T-helper 9 cell (primary cell): ENCODE results near the gene KANSL3.
"Not testable (repeated sequence)": the region's sequence is repeated elsewhere in the genome, so short reads cannot be mapped to it uniquely, and the experiment has no call there.

Experiments used
- DNase-seq: peaks from one replicate; pipeline ENCODE4 v3.0.0-alpha.2; 2020
- total RNA-seq, 2 donors: gene quantifications; one replicate each; lab custom pipeline; 2026; lab: John Stamatoyannopoulos, UW

KANSL3 gene
- 120 to 135 reads per million in 2 donors for total RNA-seq

DNA sequence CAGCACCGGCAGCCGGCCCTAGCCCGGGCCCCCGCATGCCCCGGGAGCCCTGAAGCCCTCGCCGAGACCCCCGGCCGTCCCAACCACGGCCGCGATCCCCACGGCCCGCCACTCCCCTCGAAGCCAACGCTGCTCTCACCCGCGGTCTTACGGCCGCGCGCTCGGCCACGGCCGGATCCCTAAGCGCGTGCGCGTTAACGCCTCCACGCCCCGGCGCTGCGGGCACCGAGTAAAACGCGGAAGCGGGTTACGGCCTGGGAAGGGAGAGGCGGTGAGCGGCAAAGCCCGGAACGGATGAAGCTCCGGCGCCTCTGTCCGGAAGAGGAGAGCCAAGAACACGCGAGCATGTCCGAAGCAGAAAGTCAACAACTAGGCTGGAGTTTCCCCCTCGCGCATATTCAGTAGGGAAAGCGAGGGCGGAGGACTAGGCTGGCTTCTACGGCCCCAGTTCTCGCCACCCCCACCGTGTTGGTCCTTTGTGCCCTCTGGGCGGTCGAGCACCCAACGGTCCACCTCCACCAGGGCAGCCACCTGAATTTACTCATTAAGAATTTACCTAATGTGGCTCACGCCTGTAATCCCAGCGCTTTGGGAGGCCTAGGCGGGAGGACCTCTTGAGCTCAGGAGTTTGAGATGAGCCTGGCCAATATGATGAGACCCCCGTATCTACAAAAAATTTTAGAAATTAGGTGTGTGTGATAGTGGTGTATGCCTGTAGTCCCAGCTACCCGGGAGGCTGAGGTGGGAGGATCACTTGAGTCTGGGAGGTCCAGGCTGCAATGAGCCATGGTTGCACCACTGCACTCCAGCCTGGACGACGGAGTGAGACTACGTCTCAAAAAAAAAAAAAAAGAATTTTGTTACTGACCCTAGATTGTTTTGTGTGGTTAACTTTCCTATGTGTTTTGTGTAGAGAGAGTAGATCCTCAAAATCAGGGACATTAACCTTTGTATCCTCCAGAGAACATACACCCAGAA lies at the start of gene KANSL3:
KANSL3 (minus strand) TSS at position 169 of the 978 bp plus-strand sequence. CDS start 1,177 bp downstream, outside the sequence.
- peak; percentile 84 for DNase-seq

DNA sequence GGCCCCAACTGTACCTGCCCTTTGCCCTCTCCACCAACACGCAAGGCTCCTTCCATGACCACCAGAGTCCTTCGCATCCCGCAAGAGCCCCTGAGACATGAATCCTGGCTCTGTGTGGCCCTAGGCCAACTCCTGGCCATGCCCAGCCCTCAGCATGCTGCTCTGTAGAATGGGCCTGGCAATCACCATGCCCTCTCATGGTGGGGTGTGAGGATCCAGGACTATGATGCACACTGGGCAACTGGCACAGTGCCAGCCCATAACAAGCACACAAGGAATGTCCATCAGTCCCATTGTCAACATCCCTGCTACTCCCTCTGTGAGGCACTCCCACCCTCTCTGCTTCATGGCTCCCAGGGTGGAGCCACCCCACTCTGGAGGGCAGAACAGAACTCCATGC lies 49.2 kb upstream of the KANSL3 start:
- no peak for DNase-seq

DNA sequence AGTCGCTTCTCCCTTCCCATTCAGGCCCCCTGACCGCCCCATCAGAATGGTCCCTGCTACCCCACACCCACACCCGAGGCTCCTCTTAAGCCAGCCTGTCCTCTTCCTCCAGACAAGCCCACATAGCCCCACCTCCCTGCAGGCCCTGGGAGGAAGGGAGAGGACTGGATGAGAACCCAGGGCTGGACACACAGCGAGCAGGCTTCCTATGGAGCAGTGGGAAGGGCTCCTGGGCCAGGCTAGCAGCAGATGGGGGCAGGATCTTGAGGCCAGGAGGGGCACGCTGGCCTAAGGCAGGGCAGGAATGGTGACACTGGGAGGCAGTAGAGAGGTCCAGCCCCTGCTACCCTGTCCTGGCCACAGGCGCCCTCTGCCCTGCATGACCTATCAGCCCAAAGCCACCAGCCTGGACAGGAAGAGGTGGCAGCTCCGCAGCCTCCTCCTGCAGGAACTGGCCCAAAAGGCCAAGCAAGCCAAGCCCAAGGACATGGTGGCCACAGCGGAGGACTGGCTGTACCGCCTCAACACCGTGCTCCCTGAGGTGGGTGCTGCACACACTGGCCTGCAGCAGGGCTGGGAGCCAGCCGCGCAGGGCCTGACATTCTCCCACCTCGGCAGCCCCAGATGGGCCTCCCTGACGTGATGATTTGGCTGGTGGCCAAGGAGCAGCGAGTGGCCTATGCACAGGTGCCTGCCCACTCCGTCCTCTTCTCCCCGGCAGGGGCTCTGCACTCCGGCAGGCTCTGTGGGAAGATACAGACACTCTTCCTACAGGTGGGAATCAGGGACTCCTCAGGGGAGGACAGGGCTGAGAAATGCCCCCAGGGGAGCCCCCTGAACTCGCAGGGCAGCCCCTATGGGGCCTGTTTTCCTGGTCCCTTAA lies 47.7 kb upstream of the KANSL3 start:
- DNase-seq = no peak

DNA sequence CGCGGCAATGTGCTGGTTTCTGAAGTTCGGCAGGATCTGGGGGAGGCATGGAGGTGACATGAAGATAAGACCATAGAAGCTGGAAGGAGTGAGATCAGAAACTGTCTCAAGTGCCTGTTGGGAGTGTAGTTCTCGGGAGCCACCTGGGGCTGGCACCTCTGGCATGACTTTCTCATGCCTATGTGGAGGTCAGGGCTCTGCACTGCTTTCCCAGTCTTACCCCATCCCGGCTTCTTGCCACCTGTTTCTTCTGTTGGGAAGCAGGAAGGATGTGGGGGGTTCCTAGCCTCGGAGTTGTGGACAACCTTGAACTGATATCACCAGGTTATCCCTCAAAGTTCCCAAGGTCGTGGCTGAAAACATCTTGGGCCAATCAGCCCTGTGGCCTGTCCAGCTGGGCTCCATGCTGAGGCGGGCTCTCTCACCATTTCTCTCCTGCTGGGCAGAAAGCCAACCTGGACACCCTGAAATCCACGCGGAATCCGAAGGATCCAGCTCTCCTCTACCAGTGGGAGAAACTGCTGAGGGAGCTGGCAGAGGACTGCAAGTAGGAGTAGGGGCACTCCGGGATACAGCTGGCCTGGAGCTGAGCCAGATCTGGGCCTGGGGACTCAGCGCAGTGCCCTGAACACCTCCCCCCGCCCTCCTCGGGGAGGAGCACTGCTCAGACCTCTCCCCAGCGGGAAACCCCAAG lies 46.9 kb upstream of the KANSL3 start:
- DNase-seq = no peak

DNA sequence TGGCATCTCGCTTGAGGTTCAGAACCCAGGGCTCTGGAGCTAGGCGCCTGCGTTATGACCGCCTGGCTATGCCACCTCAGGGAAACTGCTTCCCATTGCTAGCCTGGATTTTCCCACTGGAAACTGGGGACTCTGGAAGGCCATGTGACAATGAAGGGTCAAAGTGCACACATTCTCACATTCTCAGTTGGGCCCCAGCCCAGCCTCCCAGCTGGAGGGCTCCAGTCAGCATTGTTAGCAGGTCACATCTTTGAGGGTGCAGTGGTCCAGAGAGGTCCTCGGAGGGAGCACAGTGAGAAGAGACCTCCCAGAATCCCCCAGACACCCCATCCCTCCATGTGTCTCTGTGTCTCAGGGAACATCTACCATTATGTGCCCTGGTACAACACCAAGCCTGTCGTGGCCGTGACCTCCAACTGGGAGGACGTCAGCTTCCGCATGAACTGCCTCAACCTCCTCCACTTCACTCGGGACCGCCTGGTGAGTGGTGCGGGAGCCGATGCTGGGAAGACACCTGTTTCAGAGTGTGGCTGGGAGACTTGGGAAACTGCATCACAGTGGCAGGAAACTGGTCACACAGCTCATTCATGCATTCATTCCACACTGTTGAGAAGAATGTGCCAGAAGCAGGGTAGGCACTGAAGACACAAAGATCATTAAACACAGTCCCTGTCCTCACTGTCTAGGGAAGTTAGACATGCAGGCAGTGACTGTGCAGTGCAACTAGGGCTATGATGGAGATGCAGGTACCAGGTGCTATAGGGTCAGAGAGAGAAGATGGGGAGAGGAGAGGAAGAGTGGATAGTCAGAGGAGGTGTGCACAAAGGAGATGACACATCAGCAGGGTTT lies 46.1 kb upstream of the KANSL3 start:
- DNase-seq = no peak

DNA sequence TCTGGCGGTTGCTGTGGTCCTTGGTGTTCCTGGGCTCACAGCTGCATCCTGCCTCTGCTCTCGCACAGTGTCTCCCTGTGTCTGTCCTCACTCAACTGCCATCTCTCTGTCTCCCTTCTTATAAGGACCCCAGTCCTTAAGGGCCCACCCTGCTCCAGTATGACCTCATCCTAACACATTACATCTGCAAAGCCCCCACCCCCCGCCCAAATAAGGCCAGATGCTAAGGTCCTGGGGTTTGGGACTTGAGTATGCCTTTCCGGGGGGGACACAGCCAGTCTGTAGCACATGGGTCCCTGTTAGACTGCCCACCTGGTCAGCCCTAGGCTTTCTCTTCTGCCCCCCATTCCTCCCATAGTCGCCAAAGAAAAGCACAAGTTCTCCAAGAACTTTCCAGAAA lies 45.2 kb upstream of the KANSL3 start:
- DNase-seq = no peak

DNA sequence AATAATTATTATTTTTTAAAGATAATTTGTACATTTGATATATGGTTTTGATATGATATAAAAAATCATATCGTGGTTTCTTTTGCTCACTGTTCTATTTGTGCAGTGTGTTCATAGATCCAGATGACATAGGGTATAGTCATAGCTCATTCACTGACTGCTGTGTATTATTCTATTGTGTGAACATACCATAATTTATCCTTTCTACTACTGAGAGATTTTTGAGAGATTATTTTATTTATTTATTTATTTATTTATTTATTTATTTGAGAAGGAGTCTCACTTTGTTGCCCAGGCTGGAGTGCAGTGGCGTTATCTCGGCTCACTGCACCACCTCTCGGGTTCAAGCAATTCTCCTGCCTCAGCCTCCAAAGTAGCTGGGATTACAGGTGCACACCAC lies 43.4 kb upstream of the KANSL3 start:
- DNase-seq = no peak

DNA sequence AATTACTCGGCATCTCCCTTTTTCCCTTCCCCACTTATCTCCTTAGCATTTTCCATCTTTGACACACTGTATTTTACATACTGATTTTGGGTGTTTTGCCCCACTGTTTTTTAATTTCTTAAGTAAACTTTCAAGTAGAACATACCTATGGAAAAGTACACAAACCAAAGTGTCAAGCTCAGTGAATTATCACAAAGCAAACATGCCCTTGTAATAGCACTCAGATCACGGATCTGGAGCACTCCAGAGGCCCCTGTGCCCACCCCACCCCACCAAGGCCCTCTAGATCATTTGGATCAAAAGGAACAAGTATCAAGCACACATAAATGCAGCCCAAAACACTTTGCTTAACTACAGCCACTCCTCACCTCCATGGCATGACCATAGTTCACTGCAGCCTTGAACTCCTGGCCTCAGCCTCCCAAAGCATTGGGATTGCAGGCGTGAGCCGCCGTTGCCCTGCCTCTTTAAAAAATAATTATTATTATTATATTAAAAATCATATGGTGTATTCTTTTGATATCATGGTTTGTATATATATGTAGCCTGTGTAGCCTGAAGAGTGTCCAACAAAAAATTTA lies 42.5 kb upstream of the KANSL3 start:
- DNase-seq = no peak

DNA sequence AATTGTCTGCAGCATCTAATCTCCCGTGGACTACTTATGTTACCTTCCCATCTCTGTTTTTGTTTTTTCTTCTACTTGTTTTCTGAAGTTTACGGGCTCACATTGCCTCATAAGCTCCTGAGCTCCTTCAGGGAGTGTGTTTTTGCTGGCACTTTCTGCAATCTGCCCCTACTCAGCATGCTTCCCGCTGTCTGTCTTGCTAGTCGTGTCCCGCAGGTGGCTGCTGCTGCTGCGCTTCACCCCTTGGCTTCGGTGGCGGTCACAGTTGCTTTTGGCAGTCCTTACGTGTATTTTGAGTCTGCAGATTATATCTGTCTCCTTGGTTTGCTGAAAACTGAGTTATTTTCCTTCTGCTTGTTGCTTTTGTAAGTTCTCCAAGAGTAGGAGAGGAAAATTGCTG lies 41.7 kb upstream of the KANSL3 start:
- DNase-seq = no peak

DNA sequence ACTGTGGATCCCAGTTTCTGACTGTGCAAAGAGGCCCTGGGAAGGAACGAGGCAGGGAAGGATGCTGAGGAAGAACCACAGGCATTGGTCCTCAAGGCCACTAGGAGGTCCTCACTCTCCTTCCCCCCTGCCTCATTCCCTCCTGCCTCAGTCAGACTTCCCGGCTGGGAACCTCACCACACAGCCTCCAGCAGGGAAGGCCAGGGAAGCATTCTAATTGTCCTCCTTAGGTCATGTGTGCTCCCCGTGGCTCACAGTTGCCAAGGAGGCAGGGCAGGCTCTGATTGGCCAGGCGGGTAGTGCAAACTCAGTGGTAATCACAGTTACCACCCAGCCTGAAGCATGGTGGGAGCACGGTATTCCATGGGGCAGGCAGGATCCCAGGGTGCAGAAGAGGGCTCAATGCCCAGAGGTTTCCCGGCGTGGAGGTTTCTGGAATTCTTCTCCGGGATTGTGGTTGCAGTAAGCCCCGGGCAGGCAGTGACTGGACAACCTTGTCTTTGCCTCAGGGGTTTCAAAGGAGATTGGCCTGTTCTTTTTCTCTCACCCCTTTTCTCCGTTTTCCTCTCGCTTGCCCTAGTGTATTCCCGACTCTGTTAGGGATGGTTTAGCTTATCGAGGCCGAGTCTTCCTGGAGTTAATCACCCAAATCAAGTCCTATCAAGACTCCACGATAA lies 31.6 kb upstream of the KANSL3 start:
- no peak for DNase-seq

DNA sequence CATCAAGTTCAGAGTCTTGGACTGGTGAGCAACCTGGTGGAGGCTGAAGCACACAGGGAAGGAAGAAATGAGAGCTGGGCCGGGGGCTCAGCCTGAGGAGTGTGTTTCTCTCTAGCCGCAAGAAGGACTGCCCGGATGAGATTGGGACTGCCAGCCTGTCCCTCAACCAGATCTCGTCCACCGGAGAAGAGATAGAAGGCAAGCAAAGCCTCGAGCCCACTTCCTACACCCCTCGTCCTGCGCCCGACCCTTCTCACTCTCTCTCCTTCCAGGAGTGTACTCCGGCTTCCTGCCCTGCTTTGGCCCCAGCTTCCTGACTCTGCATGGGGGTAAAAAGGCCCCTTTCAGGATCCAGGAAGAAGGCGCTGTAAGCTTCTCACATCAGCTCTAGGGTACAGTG lies 30.7 kb upstream of the KANSL3 start:
- DNase-seq = no peak

DNA sequence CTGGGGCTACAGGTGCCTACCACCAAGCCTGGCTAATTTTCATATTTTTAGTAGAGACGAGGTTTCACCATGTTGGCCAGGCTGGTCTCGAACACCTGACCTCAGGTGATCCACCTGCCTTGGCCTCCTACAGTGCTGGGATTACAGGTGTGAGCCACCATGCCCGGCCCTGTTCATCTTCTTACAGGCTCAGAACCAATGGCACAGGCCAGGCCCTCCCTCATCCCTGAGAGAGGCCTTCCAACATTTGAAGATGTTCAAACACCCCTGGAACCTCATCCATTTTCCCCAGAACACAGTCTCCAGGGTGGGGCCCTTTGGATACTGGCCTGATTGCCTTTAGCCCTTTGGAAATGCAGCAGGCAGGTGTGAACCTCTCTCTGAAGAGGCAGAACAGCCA lies 27.6 kb upstream of the KANSL3 start:
- not testable (repeated sequence) for DNase-seq

DNA sequence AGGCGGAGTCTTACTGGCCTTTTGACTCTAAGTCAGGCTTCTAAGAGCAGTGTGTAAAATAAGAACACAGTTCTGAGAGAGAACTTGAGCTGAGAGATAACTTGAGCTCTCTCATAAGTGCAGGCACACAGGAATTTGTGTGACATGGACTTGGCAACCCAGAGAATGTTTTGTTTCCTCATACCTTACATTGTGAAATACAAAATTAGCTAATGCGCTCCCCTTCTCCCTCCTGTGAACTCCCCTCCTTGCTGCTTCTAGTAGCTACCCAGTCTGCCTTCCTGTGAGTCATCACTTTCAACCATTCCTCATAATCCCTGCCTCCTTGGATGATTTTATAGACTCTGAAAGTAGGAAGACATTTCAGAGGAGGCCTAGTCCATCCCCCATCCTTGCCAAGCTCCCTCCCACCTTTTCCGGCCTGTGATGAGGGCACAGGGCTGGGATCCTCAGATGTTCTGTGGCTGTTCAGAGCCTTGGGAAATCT lies 27.0 kb upstream of the KANSL3 start:
- no peak for DNase-seq

DNA sequence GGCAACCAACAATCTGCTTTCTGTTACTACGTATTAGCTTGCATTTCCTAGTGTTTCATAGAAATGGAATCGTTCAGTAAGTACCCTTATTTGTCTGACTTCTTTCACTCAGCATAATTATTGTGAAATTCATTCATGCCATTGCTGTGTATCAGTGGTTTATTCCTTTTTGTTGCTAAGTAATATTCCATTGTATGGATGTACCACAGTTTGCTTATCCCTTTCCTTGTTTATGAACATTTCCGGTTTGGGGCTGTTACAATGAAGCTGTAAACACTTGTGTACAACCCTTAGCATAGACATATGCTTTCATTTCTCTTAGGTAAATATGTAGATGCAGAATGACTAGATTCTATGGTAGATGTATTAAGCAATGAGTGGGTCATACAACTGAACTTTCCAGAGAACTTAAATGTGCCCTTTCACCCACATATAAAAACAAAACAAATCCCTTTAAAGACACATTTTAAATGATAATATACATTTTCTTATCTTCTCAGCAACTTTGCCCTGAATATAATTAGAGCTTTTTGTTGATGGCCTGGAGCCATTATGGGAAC lies 26.3 kb upstream of the KANSL3 start:
- DNase-seq = no peak

DNA sequence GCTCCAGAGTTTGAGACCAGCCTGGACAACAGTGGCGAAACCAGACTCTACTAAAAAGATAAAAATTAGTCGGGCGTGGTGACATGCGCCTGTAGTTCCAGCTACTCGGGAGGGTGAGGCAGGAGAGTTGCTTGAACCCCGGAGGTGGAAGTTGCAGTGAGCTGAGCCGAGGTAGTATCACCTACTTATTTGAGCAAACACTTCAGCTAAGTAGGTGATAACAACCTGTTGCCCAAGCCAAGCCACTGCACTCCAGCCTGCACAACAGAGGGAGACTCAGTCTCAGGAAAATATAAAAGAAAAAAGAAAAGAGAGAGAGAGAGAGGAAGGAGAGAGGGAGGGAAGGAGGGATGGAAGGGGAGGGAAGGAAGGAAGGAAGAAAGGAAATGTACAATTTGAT lies 25.7 kb upstream of the KANSL3 start:
- DNase-seq = no peak

DNA sequence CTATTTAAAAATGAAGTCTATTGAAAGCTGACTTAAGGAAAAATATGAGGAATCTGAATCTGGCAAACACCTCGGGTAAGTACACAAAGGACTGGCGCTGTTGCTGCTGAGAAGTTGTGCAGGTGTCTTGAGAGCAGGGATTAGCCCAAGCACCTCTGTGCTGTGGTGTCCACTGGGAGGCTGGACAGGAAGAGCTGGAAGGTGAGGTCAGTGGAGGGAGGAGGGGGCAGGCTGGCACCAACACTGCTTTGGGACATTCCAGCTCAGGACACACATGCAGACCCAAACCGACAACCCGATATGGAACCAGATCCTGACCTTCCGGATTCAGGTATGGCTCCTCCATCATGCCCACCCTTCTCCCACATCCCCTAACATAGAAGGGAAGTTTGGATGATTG lies 25.1 kb upstream of the KANSL3 start:
- DNase-seq = no peak

DNA sequence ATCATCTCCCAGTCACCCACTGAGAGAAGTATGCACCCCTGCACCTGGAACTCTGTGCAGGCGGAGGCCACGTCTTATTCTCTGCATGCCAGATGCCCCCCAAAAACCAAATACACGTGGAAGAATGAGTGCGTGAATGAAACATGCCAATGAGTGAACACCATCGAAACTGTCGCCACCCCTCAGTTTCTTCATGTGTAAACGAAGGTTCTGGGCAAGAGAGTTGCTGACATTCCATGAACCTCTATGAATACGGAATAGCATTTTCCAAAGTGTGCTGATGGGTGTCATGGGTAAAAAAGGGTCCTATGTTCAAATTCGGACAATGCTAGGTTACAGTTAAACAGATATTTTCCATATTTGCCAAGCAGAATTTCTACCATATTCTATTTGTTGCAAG lies 24.2 kb upstream of the KANSL3 start:
- DNase-seq = no peak

DNA sequence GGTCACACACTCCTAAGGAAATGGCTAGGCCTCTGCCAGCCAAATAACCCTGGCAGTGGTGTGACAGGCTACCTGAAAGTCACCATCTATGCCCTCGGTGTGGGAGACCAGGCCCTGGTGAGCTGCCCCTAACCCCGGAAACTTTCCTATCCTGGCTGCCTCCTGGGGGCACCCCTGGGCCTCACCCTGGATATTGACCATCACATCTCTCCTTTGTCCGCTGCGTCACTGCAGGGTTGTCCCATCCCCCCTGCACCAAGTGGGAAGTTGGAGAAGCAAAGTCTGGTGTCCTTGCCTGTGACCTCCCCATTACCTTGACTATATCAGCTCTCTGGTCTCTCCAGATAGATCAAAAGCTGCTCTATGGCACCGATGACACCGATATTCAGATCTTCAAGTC lies 23.2 kb upstream of the KANSL3 start:
- no peak for DNase-seq

DNA sequence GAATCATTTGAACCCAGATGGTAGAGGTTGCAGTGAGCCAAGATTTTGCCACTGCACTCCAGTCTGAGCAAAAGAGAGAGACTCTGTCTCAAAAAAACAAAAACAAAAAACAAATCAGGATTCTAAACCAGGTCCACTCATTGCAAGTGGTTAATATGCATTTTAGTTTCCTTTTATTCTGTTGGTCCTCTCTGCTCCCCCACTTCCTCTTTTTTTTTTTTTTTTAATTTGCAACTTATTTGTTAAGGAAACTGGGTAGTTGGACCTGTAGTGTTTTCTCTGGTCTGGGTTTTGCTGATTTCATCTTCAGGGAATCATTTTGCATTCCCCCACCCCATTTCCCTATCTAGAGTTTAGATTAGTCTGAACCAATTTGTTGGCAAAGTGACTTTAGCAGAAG lies 18.4 kb upstream of the KANSL3 start:
- no peak for DNase-seq

DNA sequence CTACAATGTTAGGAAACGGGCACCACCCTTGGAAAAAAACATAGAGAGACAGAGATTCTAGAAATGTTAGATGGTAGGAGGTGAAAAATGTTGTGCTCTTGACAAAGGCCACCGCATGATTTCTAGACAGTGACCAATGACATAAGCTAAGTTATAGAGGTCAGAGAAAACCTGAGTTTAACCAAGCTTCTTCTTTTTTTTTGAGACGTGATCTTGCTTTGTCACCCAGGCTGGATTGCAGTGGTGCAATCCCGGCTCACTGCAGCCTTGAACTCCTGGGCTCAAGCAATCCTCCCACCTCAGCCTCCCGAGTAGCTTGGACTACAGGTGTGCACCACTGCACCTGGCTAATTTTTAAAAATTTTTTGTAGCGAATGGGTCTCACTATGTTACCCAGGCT lies 17.4 kb upstream of the KANSL3 start:
- no peak for DNase-seq
